Transverse colon (tissue), 3 donors: ENCODE results near the gene ITGA8.

Experiments
- CTCF ChIP-seq, 5 experiments: fragments of 200-600 bp in 3 of 5; fragments of 450-650 bp in 2 of 5; sonication (generic) in 3 of 5; IDR thresholded peaks; 1 replicate in 2 of 5; 2 replicates in 3 of 5; pipeline ENCODE4 v1.5.1; 2016 to 2017; ENCODE audit warnings: antibody characterized with exemption in 5 of 5, inconsistent platforms in 3 of 5, mild to moderate bottlenecking in 2 of 5, moderate library complexity in 1 of 5
- POLR2A ChIP-seq: fragments of 450-650 bp; IDR thresholded peaks from one replicate; pipeline ENCODE4 v1.6.1; 2016; ENCODE audit warnings: antibody characterized with exemption, mild to moderate bottlenecking, moderate library complexity

- TF ChIP-seq CTCF (IDR thresholded peaks at IDR 0.05) = no peak
- no peak for TF ChIP-seq POLR2A
Observed at GRCh38 chr10:15489431-15489830, 230.3 kb downstream of the ITGA8 start.
